ENCODE data around the gene ATP6V0D1.

Gene ATP6V0D1

DNA sequence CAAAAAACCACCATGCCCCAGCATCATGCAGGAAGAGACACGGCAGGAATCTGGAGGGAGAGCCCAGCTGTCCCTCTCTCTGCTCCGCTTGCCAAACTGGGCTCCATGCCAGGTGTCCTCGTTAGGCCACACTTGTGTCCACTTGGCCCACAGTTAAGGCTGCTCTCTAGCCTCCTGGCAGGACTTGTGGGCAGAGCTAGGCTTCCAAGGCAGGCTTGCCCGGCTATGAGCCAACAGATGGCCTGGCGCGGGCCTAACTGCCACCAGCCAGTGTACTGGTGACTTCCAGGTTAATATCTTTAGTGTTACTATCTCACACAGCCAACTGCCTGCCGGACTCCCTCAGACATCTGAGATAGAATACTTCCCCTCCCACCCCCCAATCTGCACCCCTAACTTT lies 10.6 kb downstream of the ATP6V0D1 start:
- TF ChIP-seq, protein P1, sequence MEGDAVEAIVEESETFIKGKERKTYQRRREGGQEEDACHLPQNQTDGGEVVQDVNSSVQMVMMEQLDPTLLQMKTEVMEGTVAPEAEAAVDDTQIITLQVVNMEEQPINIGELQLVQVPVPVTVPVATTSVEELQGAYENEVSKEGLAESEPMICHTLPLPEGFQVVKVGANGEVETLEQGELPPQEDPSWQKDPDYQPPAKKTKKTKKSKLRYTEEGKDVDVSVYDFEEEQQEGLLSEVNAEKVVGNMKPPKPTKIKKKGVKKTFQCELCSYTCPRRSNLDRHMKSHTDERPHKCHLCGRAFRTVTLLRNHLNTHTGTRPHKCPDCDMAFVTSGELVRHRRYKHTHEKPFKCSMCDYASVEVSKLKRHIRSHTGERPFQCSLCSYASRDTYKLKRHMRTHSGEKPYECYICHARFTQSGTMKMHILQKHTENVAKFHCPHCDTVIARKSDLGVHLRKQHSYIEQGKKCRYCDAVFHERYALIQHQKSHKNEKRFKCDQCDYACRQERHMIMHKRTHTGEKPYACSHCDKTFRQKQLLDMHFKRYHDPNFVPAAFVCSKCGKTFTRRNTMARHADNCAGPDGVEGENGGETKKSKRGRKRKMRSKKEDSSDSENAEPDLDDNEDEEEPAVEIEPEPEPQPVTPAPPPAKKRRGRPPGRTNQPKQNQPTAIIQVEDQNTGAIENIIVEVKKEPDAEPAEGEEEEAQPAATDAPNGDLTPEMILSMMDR (IDR thresholded peaks at IDR 0.05; ENCODE audit: low read depth, low read length, missing control alignments), result no peak
- no peak overlapping the region for H3K4me3 ChIP-seq (replicated peaks; ENCODE audit: low read depth, low read length)
- DNase-seq (ENCODE audit: extremely low read depth, low read depth), result no peak

DNA sequence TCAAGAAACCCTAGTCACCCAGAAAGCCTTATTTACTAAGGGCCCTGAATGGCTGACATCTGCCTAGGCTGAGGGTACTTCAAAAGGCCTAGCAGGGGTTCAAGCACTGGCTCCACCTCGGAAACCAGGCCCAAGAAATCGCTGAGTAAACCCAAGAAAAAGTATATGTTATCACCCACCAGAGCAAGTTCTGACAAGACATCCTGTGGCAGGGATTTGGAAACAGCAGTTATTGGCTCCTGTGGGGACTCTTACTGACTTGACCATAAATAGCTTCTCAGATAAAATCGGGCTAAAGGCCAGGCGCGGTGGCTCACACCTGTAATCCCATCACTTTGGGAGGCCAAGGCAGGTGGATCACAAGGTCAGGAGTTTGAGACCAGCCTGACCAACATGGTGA lies 12.2 kb downstream of the ATP6V0D1 start:
- H3K4me3 ChIP-seq (replicated peaks; ENCODE audit: low read depth, low read length), result no peak overlapping the region
- no peak for DNase-seq (ENCODE audit: extremely low read depth, low read depth)
- TF ChIP-seq, protein P1 (IDR thresholded peaks at IDR 0.05; ENCODE audit: low read depth, low read length, missing control alignments), result no peak

DNA sequence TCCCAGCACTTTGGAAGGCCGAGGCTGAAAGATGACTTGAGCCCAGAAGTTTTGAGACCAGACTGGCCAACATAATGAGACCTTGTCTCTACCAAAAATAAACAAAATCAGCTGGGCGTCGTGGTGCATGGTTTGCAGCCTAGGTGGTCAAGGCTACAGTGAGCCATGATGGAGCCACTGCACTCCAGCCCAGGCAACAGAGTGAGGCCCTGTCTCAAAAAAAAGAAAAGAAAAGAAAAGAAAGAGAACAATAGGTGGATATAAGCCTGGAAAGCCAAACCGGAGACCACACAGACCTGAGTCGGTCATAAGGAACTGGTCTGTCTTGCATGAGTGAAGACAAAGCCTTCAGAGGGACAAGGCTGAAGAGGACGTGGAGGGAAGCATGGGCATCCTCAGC lies 14.4 kb downstream of the ATP6V0D1 start:
- no peak for DNase-seq (ENCODE audit: extremely low read depth, low read depth)

DNA sequence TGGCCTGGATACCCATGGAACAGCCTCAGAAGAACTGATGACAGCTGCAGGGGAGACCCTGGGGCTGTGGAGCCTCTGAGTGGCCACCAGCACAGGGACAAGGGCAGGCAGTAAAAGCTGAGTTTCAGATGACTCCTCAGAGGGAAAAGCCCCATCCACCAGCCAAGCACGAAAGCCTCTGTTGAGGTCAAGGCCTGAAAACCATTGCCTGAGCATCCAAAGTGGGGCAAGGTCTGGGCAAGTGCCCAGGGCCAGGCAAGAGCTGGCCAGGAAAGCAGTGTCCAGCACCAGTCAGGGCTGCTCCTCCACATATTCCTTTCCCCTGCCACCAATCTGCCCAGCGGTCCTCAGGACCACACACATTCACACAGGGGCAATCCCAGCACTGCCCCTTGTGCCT lies 16.4 kb downstream of the ATP6V0D1 start:
- TF ChIP-seq, protein P1 (IDR thresholded peaks at IDR 0.05; ENCODE audit: low read depth, low read length, missing control alignments), result no peak

More for the DNA sequence above, 14.4 kb downstream of the ATP6V0D1 start:
- H3K4me3 ChIP-seq (replicated peaks; ENCODE audit: low read depth, low read length), result no peak overlapping the region
- TF ChIP-seq, protein P1 (IDR thresholded peaks at IDR 0.05; ENCODE audit: low read depth, low read length, missing control alignments), result no peak

DNA sequence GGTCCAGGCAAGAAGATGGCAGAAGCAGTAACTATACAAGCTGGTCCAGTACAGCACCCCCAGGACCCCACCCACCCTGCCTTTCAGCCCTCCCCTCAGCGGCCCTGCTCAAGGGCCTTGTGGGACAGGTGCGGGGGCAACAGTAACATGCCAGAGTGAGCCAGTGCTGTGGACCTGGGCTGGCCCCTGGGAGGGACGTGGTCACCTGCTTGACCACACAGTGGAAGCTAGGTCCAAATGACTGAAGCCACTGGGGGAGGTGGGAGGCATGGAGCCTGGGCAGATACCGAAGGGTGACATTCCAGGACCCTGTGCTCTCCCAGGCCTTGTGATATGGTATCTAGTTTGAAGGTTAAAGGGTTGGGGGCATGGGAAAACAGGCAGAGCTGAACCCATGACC lies 17.3 kb downstream of the ATP6V0D1 start:
- no peak overlapping the region for H3K4me3 ChIP-seq (replicated peaks; ENCODE audit: low read depth, low read length)
- TF ChIP-seq, protein P1 (IDR thresholded peaks at IDR 0.05; ENCODE audit: low read depth, low read length, missing control alignments), result no peak
- no peak for DNase-seq (ENCODE audit: extremely low read depth, low read depth)

More for the DNA sequence above, 16.4 kb downstream of the ATP6V0D1 start:
- DNase-seq (ENCODE audit: extremely low read depth, low read depth), result no peak
- H3K4me3 ChIP-seq (replicated peaks; ENCODE audit: low read depth, low read length), result no peak overlapping the region

DNA sequence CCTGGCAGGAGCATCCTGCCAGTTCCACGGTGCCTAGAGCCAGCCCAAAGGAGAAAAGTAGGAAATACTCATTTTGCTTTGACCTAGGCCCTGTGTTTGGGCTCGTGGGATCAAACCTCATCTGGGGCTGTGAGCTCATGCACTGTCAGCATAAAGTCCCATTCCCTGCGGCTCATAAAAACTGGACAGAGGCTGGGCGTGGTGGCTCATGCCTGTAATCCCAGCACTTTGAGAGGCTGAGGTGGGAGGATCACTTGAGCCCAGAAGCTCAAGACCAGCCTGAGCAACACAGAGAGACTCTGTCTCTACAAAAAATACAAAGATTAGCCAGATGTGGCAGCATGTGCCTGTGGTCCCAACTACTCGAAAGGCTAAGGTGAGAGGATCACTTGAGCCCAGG lies 17.9 kb downstream of the ATP6V0D1 start:
- DNase-seq (ENCODE audit: extremely low read depth, low read depth), result no peak
- TF ChIP-seq, protein P1 (IDR thresholded peaks at IDR 0.05; ENCODE audit: low read depth, low read length, missing control alignments), result no peak
- H3K4me3 ChIP-seq (replicated peaks; ENCODE audit: low read depth, low read length), result no peak overlapping the region

DNA sequence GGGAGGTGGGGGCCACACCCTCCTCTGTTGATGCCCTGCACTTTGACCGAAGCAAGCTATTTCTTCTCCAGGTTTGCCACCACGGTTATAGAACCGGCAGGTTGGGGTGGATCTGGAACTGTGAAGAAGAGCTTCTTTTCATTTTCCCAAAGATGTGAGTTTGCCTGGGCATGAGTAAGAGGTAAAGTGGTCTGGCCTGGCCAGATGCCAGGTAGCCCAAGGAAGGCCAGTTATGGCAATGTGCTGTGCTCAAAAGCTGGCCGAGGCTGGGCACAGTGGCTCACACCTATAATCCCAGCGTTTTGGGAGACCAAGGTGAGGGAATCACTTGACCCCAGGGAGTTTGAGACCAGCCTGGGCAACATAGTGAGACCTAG lies 18.7 kb downstream of the ATP6V0D1 start:
- TF ChIP-seq, protein P1 (IDR thresholded peaks at IDR 0.05; ENCODE audit: low read depth, low read length, missing control alignments), result no peak
- H3K4me3 ChIP-seq (replicated peaks; ENCODE audit: low read depth, low read length), result no peak overlapping the region
- no peak for DNase-seq (ENCODE audit: extremely low read depth, low read depth)
